Right lobe of liver (tissue), 4 donors: ENCODE data around the gene RNF135.

Source experiments
- POLR2A ChIP-seq: fragments of 450-650 bp; IDR thresholded peaks from one replicate; pipeline ENCODE4 v1.6.1; 2017; ENCODE audit warnings: antibody characterized with exemption, mild to moderate bottlenecking
- TF ChIP-seq, protein P1 (sequence below), 4 donors: fragments of 200-600 bp in 3 of 4; fragments of 450-650 bp in 1 of 4; IDR thresholded peaks; one replicate each; pipeline versions ENCODE4 v1.5.1 to v1.8.0; 2016 to 2022; ENCODE audit warnings: antibody characterized with exemption in 4 of 4, mild to moderate bottlenecking in 2 of 4
- donor health status: DM: no; HTN: no; CAD: no.
- donor health status: DM: no; HTN: no; CAD: no.
- donor health status: DM: no; HTN: yes; CAD: no.

DNA sequence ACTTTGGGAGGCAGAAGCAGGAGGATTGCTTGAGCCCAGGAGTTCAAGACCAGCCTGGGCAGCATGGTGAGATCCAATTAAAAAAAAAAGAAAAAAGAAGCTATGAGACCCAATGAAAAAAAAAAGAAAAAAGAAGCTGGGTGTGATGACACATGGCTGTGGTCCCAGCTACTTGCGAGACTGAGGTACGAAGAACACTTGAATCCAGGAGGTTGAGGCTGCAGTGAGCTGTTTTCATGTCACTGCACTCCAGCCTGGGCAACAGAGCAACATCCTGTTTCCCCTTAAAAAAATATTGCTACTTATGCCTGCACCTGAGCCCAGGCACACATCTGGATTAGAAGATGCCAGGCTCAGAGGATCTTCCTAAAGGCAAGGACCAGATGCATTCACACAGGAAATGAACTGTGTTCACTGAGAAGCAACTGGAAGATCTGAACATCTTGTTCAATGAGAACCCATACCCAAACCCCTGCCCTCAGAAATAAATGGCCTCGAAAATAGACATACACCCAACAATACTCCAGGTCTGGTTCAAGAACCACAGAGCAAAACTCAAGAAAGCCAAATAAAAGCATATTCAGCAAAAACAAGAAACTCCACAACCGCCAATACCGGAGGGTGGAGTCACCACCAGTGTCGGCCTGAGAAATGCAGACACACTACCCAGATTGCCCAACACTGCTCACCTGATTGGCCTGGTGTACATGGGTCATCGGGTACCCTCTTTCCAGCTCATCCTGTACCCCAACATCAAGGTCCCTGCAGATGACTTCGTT lies 4.4 kb downstream of the RNF135 start:
- TF ChIP-seq, protein P1, sequence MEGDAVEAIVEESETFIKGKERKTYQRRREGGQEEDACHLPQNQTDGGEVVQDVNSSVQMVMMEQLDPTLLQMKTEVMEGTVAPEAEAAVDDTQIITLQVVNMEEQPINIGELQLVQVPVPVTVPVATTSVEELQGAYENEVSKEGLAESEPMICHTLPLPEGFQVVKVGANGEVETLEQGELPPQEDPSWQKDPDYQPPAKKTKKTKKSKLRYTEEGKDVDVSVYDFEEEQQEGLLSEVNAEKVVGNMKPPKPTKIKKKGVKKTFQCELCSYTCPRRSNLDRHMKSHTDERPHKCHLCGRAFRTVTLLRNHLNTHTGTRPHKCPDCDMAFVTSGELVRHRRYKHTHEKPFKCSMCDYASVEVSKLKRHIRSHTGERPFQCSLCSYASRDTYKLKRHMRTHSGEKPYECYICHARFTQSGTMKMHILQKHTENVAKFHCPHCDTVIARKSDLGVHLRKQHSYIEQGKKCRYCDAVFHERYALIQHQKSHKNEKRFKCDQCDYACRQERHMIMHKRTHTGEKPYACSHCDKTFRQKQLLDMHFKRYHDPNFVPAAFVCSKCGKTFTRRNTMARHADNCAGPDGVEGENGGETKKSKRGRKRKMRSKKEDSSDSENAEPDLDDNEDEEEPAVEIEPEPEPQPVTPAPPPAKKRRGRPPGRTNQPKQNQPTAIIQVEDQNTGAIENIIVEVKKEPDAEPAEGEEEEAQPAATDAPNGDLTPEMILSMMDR (IDR thresholded peaks at IDR 0.05): no peak
- TF ChIP-seq POLR2A: no peak
